Measurements from ENCODE around the gene IL17RB. TPM values are rescaled to one million over a fixed set of nuclear protein-coding genes. Genes with fewer than 3 reads are reported as not detected.

The IL17RB gene
- total RNA-seq, 1 experiment from 2014 or later, result 9.8 TPM

- no peak overlapping the region for H3K14ac ChIP-seq (ENCODE audit: insufficient read depth, low read length)
- H2BK5ac ChIP-seq (ENCODE audit: insufficient read length, low read length), result no peak overlapping the region
- no peaks in the 10 kb centered on the region for H3K27me3 ChIP-seq (ENCODE audit: insufficient read depth, low read length)
- no peak overlapping the region for H2BK120ac ChIP-seq (ENCODE audit: low read depth, low read length, poor library complexity, severe bottlenecking)
- H3T11ph ChIP-seq (ENCODE audit: low read length), result no peak overlapping the region
- H3K18ac ChIP-seq (ENCODE audit: insufficient read length, low read depth, low read length), result no peak overlapping the region
- H2AFZ ChIP-seq (ENCODE audit: low read length), result no peak overlapping the region
- H3K27me3 Mint-ChIP-seq (ENCODE audit: low read depth), result no peaks in the 10 kb centered on the region; the same call in 1 of the 2 replicates
- no peaks in the 10 kb centered on the region for H3K4me1 ChIP-seq (ENCODE audit: insufficient read depth, low read length)
- H2BK12ac ChIP-seq (ENCODE audit: insufficient read length, low read depth, low read length), result no peak overlapping the region
- no peak overlapping the region for H2AK5ac ChIP-seq (ENCODE audit: insufficient read length, low read length)
- H3K9ac ChIP-seq (ENCODE audit: extremely low read depth, insufficient read length, low read length), result no peak overlapping the region
- H3K79me1 ChIP-seq (ENCODE audit: insufficient read depth, low read depth, low read length, poor library complexity, severe bottlenecking), result no peaks in the 10 kb centered on the region
- no peak for DNase-seq
- H4K5ac ChIP-seq (ENCODE audit: insufficient read length, low read depth, low read length), result no peak overlapping the region
- H3K9me3 ChIP-seq (ENCODE audit: control insufficient read depth, low read depth, low read length), result no peaks in the 10 kb centered on the region
- H3K56ac ChIP-seq (ENCODE audit: insufficient read length, low read depth, low read length), result no peak overlapping the region
- peak overlapping the region in 1 of 3 experiments; percentile 35; a peak in 1 of 7 replicates for H3K27ac Mint-ChIP-seq
- no peaks in the 10 kb centered on the region for H3K23me2 ChIP-seq (ENCODE audit: insufficient read length, low read depth, low read length, poor library complexity, severe bottlenecking)
- no CpG with 5 or more reads among the region's 12 CpGs for WGBS (ENCODE audit: extremely low coverage, insufficient read length, low lambda C conversion rate)
- no peaks in the 10 kb centered on the region for H3K9me3 Mint-ChIP-seq
- TF ChIP-seq CTCF (conservative IDR thresholded peaks at IDR 0.05), result no peak
- H4K8ac ChIP-seq (replicated peaks; ENCODE audit: insufficient read length, low read depth, low read length), result no peak overlapping the region
- H3K23ac ChIP-seq (ENCODE audit: insufficient read length, low read depth, low read length), result no peak overlapping the region
- H4K91ac ChIP-seq (ENCODE audit: insufficient read length, low read depth, low read length), result no peak overlapping the region
- H3K36me3 Mint-ChIP-seq (ENCODE audit: insufficient read depth in 1 of 3, low read depth in 3 of 3), result no peaks in the 10 kb centered on the region
- no peak overlapping the region for H3K4ac ChIP-seq (ENCODE audit: low read depth, low read length)
- no peak overlapping the region for H3K4me2 ChIP-seq (ENCODE audit: insufficient read depth, insufficient read length, low read length)
- H2BK20ac ChIP-seq (ENCODE audit: low read depth, low read length, poor library complexity, severe bottlenecking), result no peak overlapping the region
- no peaks in the 10 kb centered on the region for H3K79me2 ChIP-seq (ENCODE audit: insufficient read depth, low read length)
- H3K4me3 Mint-ChIP-seq, result no peak overlapping the region
- H4K20me1 ChIP-seq (ENCODE audit: control insufficient read depth, insufficient read depth, insufficient read length), result no peaks in the 10 kb centered on the region
- no peak overlapping the region for H3K27ac ChIP-seq (ENCODE audit: insufficient read length, low read depth, low read length)
- peaks cover 15 to 17% of the 10 kb centered on the region in 2 experiments for H3K4me1 Mint-ChIP-seq
- H2BK15ac ChIP-seq (ENCODE audit: low read depth, low read length), result no peak overlapping the region
Observed at GRCh38 chr3:53799338-53799865, 47.0 kb upstream of the IL17RB start.

All from H9 (cell line).